ENCODE data around the gene INKA1. TPM values are rescaled to one million over a fixed set of nuclear protein-coding genes. Genes with fewer than 3 reads are reported as not detected.
"Not testable (repeated sequence)": the region's sequence is repeated elsewhere in the genome, so short reads cannot be mapped to it uniquely, and the experiment has no call there.

INKA1 gene
- polyA plus RNA-seq, 1 donor (not counting 4 experiments of a cell fraction or from before 2014, with no cell fraction given) = 10.1 TPM

DNA sequence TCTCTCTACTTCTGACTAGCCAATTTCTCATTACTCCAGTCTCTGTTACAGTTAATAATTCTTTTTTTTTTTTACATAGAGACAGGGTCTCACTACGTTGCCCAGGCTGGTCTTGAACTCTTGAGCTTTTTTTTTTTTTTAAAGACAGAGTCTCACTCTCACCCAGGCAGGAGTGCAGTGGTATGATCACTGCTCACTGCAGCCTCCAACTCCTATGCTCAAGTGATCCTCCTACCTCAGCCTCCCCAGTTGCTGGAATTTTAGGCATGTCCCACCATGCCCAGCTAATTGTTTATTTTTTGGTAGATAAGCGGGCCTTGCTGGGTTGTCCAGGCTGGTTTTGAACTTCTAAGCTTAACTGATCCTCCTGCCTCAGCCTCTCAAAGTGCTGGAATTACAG lies 30.4 kb upstream of the INKA1 start:
- Histone ChIP-seq H3K27ac (ENCODE audit: control insufficient read depth, insufficient read depth, low read length) (no peak overlapping the region), H3K79me2 (ENCODE audit: control insufficient read depth, insufficient read depth, low read length) (peaks cover 72% of the 10 kb centered on the region), H3K4me2 (ENCODE audit: control insufficient read depth, extremely low read depth, insufficient read depth, low read depth, low read length) (no peak overlapping the region), H3K36me3 (ENCODE audit: control insufficient read depth in 2 of 2, extremely low read depth in 1 of 2, insufficient read depth in 2 of 2, low read length in 2 of 2) (peaks cover 7 to 8% of the 10 kb centered on the region in 2 experiments), H3K9me3 (ENCODE audit: control insufficient read depth, low read depth, low read length) (no peaks in the 10 kb centered on the region), H3K4me1 (ENCODE audit: control insufficient read depth, extremely low read depth, insufficient read depth, low read length) (no peaks in the 10 kb centered on the region), H3K4me3 (ENCODE audit: control insufficient read depth in 2 of 3, extremely low read depth in 1 of 3, insufficient read depth in 2 of 3, low read depth in 1 of 3, low read length in 3 of 3) (no peak overlapping the region), H4K20me1 (ENCODE audit: control insufficient read depth, extremely low read depth, insufficient read depth, low read length) (peaks cover 7% of the 10 kb centered on the region), H3K27me3 (ENCODE audit: control insufficient read depth, extremely low read depth, insufficient read depth, low read length) (no peaks in the 10 kb centered on the region), H3K9ac (ENCODE audit: control insufficient read depth, extremely low read depth, insufficient read depth, low read length) (no peak overlapping the region), H3K9me1 (ENCODE audit: control insufficient read depth, extremely low read depth, insufficient read depth, low read length) (peaks cover 4% of the 10 kb centered on the region), H2AFZ (ENCODE audit: control insufficient read depth, low read length) (no peak overlapping the region)
- dilution Hi-C loops (cut with MboI; ENCODE audit: extremely low pct_ligation_motif_present, low sequenced_read_pairs) = no loop called here
- TF ChIP-seq, protein P1, sequence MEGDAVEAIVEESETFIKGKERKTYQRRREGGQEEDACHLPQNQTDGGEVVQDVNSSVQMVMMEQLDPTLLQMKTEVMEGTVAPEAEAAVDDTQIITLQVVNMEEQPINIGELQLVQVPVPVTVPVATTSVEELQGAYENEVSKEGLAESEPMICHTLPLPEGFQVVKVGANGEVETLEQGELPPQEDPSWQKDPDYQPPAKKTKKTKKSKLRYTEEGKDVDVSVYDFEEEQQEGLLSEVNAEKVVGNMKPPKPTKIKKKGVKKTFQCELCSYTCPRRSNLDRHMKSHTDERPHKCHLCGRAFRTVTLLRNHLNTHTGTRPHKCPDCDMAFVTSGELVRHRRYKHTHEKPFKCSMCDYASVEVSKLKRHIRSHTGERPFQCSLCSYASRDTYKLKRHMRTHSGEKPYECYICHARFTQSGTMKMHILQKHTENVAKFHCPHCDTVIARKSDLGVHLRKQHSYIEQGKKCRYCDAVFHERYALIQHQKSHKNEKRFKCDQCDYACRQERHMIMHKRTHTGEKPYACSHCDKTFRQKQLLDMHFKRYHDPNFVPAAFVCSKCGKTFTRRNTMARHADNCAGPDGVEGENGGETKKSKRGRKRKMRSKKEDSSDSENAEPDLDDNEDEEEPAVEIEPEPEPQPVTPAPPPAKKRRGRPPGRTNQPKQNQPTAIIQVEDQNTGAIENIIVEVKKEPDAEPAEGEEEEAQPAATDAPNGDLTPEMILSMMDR (optimal IDR thresholded peaks at IDR 0.05 in 1 of 3, IDR thresholded peaks at IDR 0.05 in 1 of 3, conservative IDR thresholded peaks at IDR 0.05 in 1 of 3; ENCODE audit: extremely low read depth in 1 of 3, insufficient read depth in 2 of 3, low read length in 3 of 3) = no peak
- no peak for TF ChIP-seq EZH2 (IDR thresholded peaks at IDR 0.05; ENCODE audit: low read length)
- no peak for DNase-seq (ENCODE audit: low read depth, low spot score)
- FAIRE-seq = no peak

DNA sequence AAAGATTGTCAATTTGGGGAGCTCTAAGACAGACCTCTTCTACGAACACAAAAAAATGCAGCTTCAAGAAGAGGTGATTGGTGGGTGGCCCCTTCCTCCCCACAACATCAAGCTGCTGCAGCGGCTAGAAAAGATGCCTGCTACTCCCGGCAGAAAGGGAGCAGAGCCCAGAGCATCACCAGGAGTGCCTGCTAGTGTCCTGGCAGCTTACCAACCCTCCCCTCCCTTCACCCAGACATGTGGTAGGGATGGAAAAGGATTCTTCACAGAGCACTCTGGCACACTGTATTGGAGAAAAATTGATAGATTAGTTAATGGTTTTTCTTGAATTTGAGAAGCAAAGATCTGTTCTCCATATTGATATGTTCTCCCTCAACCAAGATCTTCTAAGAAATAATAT lies 27.5 kb upstream of the INKA1 start:
- Histone ChIP-seq H3K36me3 (ENCODE audit: control insufficient read depth in 2 of 2, extremely low read depth in 1 of 2, insufficient read depth in 2 of 2, low read length in 2 of 2) (peaks cover 7 to 8% of the 10 kb centered on the region in 2 experiments), H3K9me3 (ENCODE audit: control insufficient read depth, low read depth, low read length) (no peaks in the 10 kb centered on the region), H3K9ac (ENCODE audit: control insufficient read depth, extremely low read depth, insufficient read depth, low read length) (no peak overlapping the region), H3K27ac (ENCODE audit: control insufficient read depth, insufficient read depth, low read length) (no peak overlapping the region), H3K9me1 (ENCODE audit: control insufficient read depth, extremely low read depth, insufficient read depth, low read length) (peaks cover 2% of the 10 kb centered on the region), H3K79me2 (ENCODE audit: control insufficient read depth, insufficient read depth, low read length) (peaks cover 76% of the 10 kb centered on the region), H3K4me2 (ENCODE audit: control insufficient read depth, extremely low read depth, insufficient read depth, low read depth, low read length) (no peak overlapping the region), H2AFZ (ENCODE audit: control insufficient read depth, low read length) (no peak overlapping the region), H3K4me3 (ENCODE audit: control insufficient read depth in 2 of 3, extremely low read depth in 1 of 3, insufficient read depth in 2 of 3, low read depth in 1 of 3, low read length in 3 of 3) (no peak overlapping the region), H4K20me1 (ENCODE audit: control insufficient read depth, extremely low read depth, insufficient read depth, low read length) (peaks cover 3% of the 10 kb centered on the region), H3K4me1 (ENCODE audit: control insufficient read depth, extremely low read depth, insufficient read depth, low read length) (no peaks in the 10 kb centered on the region), H3K27me3 (ENCODE audit: control insufficient read depth, extremely low read depth, insufficient read depth, low read length) (no peaks in the 10 kb centered on the region)
- no peak for DNase-seq (ENCODE audit: low read depth, low spot score)
- no peak for TF ChIP-seq EZH2 (IDR thresholded peaks at IDR 0.05; ENCODE audit: low read length)
- TF ChIP-seq, protein P1 (optimal IDR thresholded peaks at IDR 0.05 in 1 of 3, IDR thresholded peaks at IDR 0.05 in 1 of 3, conservative IDR thresholded peaks at IDR 0.05 in 1 of 3; ENCODE audit: extremely low read depth in 1 of 3, insufficient read depth in 2 of 3, low read length in 3 of 3) = no peak
- FAIRE-seq = no peak
- dilution Hi-C loops (cut with MboI; ENCODE audit: extremely low pct_ligation_motif_present, low sequenced_read_pairs) = no loop called here

DNA sequence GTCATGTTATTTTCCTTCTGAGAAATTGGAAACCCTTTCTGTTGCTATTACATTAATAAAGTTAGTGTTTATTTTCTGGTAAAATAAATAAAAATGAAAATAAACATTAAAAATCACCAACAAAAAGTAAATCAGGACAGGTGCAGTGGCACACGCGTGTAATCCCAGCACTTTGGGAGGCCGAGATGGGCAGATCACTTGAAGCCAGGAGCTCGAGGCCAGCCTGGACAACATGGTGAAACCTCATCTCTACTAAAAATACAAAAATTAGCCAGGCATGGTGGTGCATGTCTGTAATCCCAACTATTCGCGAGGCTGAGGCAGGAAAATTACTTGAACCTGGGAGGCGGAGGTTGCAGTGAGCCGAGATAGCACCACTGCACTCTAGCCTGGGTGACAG lies 27.0 kb upstream of the INKA1 start:
- H3K79me2 ChIP-seq (ENCODE audit: control insufficient read depth, insufficient read depth, low read length) = peaks cover 78% of the 10 kb centered on the region
- H3K9me1 ChIP-seq (ENCODE audit: control insufficient read depth, extremely low read depth, insufficient read depth, low read length); H3K9me3 ChIP-seq (ENCODE audit: control insufficient read depth, low read depth, low read length); H3K27me3 ChIP-seq (ENCODE audit: control insufficient read depth, extremely low read depth, insufficient read depth, low read length); dilution Hi-C loops (cut with MboI; ENCODE audit: extremely low pct_ligation_motif_present, low sequenced_read_pairs); H3K4me1 ChIP-seq (ENCODE audit: control insufficient read depth, extremely low read depth, insufficient read depth, low read length); FAIRE-seq; H3K9ac ChIP-seq (ENCODE audit: control insufficient read depth, extremely low read depth, insufficient read depth, low read length); H3K4me3 ChIP-seq (ENCODE audit: control insufficient read depth in 2 of 3, extremely low read depth in 1 of 3, insufficient read depth in 2 of 3, low read depth in 1 of 3, low read length in 3 of 3); H3K36me3 ChIP-seq (ENCODE audit: control insufficient read depth in 2 of 2, extremely low read depth in 1 of 2, insufficient read depth in 2 of 2, low read length in 2 of 2); DNase-seq (ENCODE audit: low read depth, low spot score); H3K27ac ChIP-seq (ENCODE audit: control insufficient read depth, insufficient read depth, low read length); H4K20me1 ChIP-seq (ENCODE audit: control insufficient read depth, extremely low read depth, insufficient read depth, low read length); H2AFZ ChIP-seq (ENCODE audit: control insufficient read depth, low read length); H3K4me2 ChIP-seq (ENCODE audit: control insufficient read depth, extremely low read depth, insufficient read depth, low read depth, low read length): not testable (repeated sequence)
